ENCODE results near the gene LSM14B.
"Not testable (repeated sequence)": the region's sequence is repeated elsewhere in the genome, so short reads cannot be mapped to it uniquely, and the experiment has no call there.

Gene LSM14B

GRCh38 chr20:62114894-62115293, 7.4 kb upstream of the LSM14B start:
- DNase-seq: no peak

- not testable (repeated sequence) for DNase-seq
These were observed 6.4 kb upstream of the LSM14B start for GRCh38 chr20:62115800-62116407.

- no peak for DNase-seq
These were observed 5.5 kb upstream of the LSM14B start for GRCh38 chr20:62116558-62117361.

- no peak for DNase-seq
These were observed 5.0 kb upstream of the LSM14B start for GRCh38 chr20:62117362-62117646.

GRCh38 chr20:62117658-62118057, 4.6 kb upstream of the LSM14B start:
- no peak for DNase-seq

GRCh38 chr20:62118113-62119043, 3.9 kb upstream of the LSM14B start:
- DNase-seq: no peak

- no peak for DNase-seq
These were observed 3.2 kb upstream of the LSM14B start for GRCh38 chr20:62119115-62119514.

GRCh38 chr20:62119591-62120364, 2.5 kb upstream of the LSM14B start:
- no peak for DNase-seq

GRCh38 chr20:62120365-62120762, 1.9 kb upstream of the LSM14B start:
- no peak for DNase-seq

- DNase-seq: no peak
These were observed 1.1 kb upstream of the LSM14B start for GRCh38 chr20:62120990-62121775.

- peak; percentile 37 for DNase-seq
These were observed 577 bp downstream of the LSM14B start for GRCh38 chr20:62122654-62123449.

- peak; percentile 17 for DNase-seq
These were observed 1.3 kb downstream of the LSM14B start for GRCh38 chr20:62123450-62124118.

- DNase-seq: no peak
These were observed 3.9 kb downstream of the LSM14B start for GRCh38 chr20:62126141-62126540.

GRCh38 chr20:62127799-62128198, 5.5 kb downstream of the LSM14B start:
- no peak for DNase-seq

- no peak for DNase-seq
These were observed 6.2 kb downstream of the LSM14B start for GRCh38 chr20:62128502-62128901.

GRCh38 chr20:62129731-62130531, 7.7 kb downstream of the LSM14B start:
- no peak for DNase-seq

- no peak for DNase-seq
These were observed 9.5 kb downstream of the LSM14B start for GRCh38 chr20:62131560-62132320.

- no peak for DNase-seq
These were observed 10.1 kb downstream of the LSM14B start for GRCh38 chr20:62132421-62132820.
